Activated CD8-positive, alpha-beta memory T cell treated with anti-CD3 and anti-CD28 coated beads, Interleukin-2, amount 10 ng/mL, durations not matched to agents 7 days and 5 days (primary cell): ENCODE results near the gene ALPP. TPM values are rescaled to one million over a fixed set of nuclear protein-coding genes. Genes with fewer than 3 reads are reported as not detected.
"Not testable (repeated sequence)": the region's sequence is repeated elsewhere in the genome, so short reads cannot be mapped to it uniquely, and the experiment has no call there.

Experiments used
- ATAC-seq: fragments of 150-1000 bp; cut with Tn5 transposase; one replicate; pipeline ENCODE4 v1.10.0; 2021; ENCODE audit warnings: moderate library complexity
- CTCF ChIA-PET: fragments of 350-600 bp; sonication (Branson Sonifier 250); formaldehyde crosslinking; loops from one replicate; lab custom pipeline; 2021; ENCODE audit warnings: antibody characterized with exemption; lab: Charles Lee
- DNase-seq: peaks from one replicate; pipeline ENCODE4 v3.0.0-alpha.2; 2020
- H3K27ac Mint-ChIP-seq: one replicate; pipeline ENCODE4 v1.8.0; 2021; ENCODE audit warnings: mild to moderate bottlenecking, mixed read lengths
- H3K27me3 Mint-ChIP-seq: one replicate; pipeline ENCODE4 v1.8.0; 2021; ENCODE audit warnings: mixed read lengths
- H3K36me3 Mint-ChIP-seq: one replicate; pipeline ENCODE4 v1.8.0; 2021; ENCODE audit warnings: mild to moderate bottlenecking, mixed read lengths
- H3K4me1 Mint-ChIP-seq: one replicate; pipeline ENCODE4 v1.8.0; 2021; ENCODE audit warnings: mixed read lengths
- H3K4me3 Mint-ChIP-seq: one replicate; pipeline ENCODE4 v1.8.0; 2021; ENCODE audit warnings: mild to moderate bottlenecking, moderate library complexity, mixed read lengths
- H3K9me3 Mint-ChIP-seq: one replicate; pipeline ENCODE4 v1.8.0; 2022; ENCODE audit warnings: low read depth, mixed read lengths
- total RNA-seq, 2 experiments: library from RNA; stranded (reverse); gene quantifications; one replicate each; pipeline ENCODE4 v1.2.3, GENCODE V29; 2021

The ALPP gene
- total RNA-seq, 2 experiments from 2014 or later, result not detected

DNA sequence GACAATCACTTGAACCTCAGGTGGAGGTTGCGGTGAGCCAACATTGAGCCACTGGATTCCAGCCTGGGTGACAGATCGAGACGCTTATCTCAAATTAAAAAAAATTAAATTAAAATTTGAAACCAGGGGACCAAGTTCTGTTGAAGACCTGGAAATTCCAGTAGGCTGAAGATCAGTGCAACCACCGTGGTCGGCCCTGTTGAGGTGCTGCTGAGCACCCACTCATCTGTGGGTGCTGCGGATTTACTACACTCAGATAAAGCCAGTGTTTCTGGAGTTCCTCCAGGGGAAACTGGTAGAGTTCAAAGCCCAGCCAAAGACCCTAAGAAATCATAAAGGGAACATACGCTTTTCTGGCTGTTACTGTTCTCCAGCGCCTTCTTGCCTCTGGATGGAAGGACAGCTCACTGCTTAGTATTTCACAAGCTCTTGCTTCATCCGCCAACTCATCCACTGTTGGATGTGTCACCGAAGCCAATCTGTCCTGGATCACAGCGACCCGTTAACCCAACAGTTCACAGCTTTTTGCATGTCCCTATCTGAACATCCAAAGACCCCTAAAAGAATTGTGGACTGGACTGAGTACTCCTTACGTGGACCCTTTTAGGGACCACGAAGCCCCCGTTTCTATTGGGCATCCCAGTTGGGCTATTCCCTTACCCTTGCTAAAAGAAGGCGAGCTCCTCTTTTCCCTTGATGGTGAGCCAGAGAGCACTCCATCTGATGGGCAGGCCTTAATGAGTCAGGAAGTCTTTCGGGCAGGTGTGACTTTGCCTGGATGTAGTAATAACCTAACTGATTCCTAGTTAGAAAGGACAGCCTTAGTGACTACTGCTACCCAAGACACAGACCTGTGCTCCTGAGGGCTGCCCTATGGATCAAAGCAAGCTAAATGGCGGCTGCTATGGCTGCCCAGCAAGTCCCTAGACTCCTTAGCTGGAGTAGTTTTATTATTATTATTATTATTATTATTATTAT lies 6.0 kb upstream of the ALPP start:
- Mint-ChIP-seq H3K27me3 (no peaks in the 10 kb centered on the region), H3K36me3 (no peaks in the 10 kb centered on the region), H3K9me3 (no peaks in the 10 kb centered on the region), H3K4me3 (no peak overlapping the region), H3K4me1 (no peaks in the 10 kb centered on the region), H3K27ac (no peak overlapping the region)
- CTCF ChIA-PET, result interaction anchor here (1.2 to 1.4 kb wide), 2 partner anchors 10 to 149 kb away, joined by 3 read pairs; no protein-coding TSS in a partner anchor
- ATAC-seq (no peak), DNase-seq (no peak)

- no peak for ATAC-seq
- Mint-ChIP-seq H3K27me3 (no peaks in the 10 kb centered on the region), H3K4me1 (no peaks in the 10 kb centered on the region), H3K36me3 (no peaks in the 10 kb centered on the region), H3K9me3 (no peaks in the 10 kb centered on the region), H3K4me3 (no peak overlapping the region), H3K27ac (no peak overlapping the region)
- no peak for DNase-seq
- CTCF ChIA-PET, result interaction anchor here (1.2 kb wide), 1 partner anchor 47 kb away, joined by 4 read pairs; no protein-coding TSS in a partner anchor
These were observed 4.2 kb upstream of the ALPP start for GRCh38 chr2:232374356-232374755.

DNA sequence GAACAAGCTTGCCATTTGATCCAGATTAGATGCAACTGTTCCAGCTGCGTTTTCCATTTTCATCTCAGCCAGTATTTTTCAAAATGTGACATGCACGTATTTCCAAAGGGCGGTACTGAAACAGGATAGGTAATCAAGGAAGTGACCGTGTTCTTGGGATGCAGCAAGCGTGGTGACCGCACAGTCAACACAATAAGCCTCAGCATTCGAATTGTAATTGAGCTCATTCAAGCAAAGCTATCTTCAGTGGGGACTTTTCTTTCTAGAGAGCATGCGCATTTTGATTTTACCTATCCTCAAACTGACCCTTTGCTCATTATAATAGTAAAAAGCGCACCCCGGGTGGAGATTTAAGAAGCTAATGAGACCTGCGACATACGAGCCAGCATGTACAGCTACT lies 3.4 kb upstream of the ALPP start:
- DNase-seq, result no peak
- no peak for ATAC-seq
- CTCF ChIA-PET, result interaction anchor here (1.0 to 1.5 kb wide), 2 partner anchors 10 to 48 kb away, joined by 3 to 6 read pairs; no protein-coding TSS in a partner anchor
- Mint-ChIP-seq H3K4me1 (no peaks in the 10 kb centered on the region), H3K4me3 (no peak overlapping the region), H3K27ac (no peak overlapping the region), H3K27me3 (no peaks in the 10 kb centered on the region), H3K36me3 (no peaks in the 10 kb centered on the region), H3K9me3 (no peaks in the 10 kb centered on the region)

DNA sequence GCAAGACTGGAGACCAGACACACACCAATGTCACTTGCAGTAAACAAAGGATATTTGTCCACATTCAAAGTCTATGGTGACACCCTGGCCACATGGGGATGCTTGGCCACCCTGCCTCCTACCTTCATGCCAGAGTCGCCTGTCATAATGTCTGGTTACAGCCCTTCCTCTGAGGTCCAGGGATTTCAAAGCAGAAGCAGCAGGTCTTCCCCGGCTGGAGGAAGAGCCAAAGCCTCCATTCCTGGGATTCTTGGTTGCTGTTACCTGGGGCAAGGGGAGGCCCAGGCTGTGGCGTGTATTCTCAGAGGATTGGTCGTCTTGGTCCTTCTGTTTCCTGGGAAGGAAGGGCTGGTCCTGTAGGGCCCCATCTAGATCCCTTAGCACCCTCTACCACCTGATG lies 2.3 kb upstream of the ALPP start:
- no peaks in the 10 kb centered on the region for H3K36me3 Mint-ChIP-seq
- no peaks in the 10 kb centered on the region for H3K9me3 Mint-ChIP-seq
- DNase-seq (no peak), ATAC-seq (no peak)
- H3K4me1 Mint-ChIP-seq, result no peaks in the 10 kb centered on the region
- H3K4me3 Mint-ChIP-seq, result no peak overlapping the region
- CTCF ChIA-PET, result interaction anchor here (1.5 kb wide), 1 partner anchor 11 kb away, joined by 6 read pairs; no protein-coding TSS in a partner anchor
- no peaks in the 10 kb centered on the region for H3K27me3 Mint-ChIP-seq
- no peak overlapping the region for H3K27ac Mint-ChIP-seq

- DNase-seq (no peak), ATAC-seq (no peak)
- CTCF ChIA-PET, result no interaction called here
- peaks cover under 1% of the 10 kb centered on the region for H3K27me3 Mint-ChIP-seq
- no peak overlapping the region for H3K27ac Mint-ChIP-seq
- no peak overlapping the region for H3K4me3 Mint-ChIP-seq
- H3K9me3 Mint-ChIP-seq, result no peaks in the 10 kb centered on the region
- no peaks in the 10 kb centered on the region for H3K4me1 Mint-ChIP-seq
- H3K36me3 Mint-ChIP-seq, result no peaks in the 10 kb centered on the region
These were observed 1.8 kb upstream of the ALPP start for GRCh38 chr2:232376713-232377112.

DNA sequence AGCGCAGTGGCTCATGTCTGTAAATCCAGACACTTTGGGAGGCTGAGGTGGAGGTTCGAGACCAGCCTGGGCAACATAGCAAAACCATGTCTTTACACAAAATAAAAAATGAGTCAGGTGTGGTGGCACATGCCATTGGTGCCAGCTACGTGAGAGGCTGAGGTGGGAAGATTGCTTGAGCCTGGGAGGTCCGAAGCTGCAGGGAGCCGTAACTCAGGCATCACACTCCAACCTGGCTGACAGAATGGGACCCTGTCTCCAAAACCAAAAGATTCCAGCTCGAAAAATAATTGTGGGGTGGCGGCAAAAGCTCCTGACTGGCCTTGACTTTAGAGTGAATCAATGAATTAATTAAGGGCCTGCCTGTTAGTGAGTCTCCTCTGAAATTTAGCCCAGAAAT lies 1.2 kb upstream of the ALPP start:
- CTCF ChIA-PET, result no interaction called here
- no peak overlapping the region for H3K4me3 Mint-ChIP-seq

GRCh38 chr2:232377841-232378734 lies 463 bp upstream of the ALPP start:
- CTCF ChIA-PET, result no interaction called here
- H3K27ac Mint-ChIP-seq, result no peak overlapping the region
- no peak for ATAC-seq
- no peak for DNase-seq
- no peak overlapping the region for H3K4me3 Mint-ChIP-seq
- H3K36me3 Mint-ChIP-seq, result no peaks in the 10 kb centered on the region
- no peaks in the 10 kb centered on the region for H3K4me1 Mint-ChIP-seq
- H3K9me3 Mint-ChIP-seq, result no peaks in the 10 kb centered on the region
- H3K27me3 Mint-ChIP-seq, result peaks cover 11% of the 10 kb centered on the region

More for the DNA sequence above, 1.2 kb upstream of the ALPP start:
- H3K4me1 Mint-ChIP-seq, result no peaks in the 10 kb centered on the region
- no peaks in the 10 kb centered on the region for H3K36me3 Mint-ChIP-seq
- no peak overlapping the region for H3K27ac Mint-ChIP-seq
- ATAC-seq (no peak), DNase-seq (no peak)
- no peaks in the 10 kb centered on the region for H3K9me3 Mint-ChIP-seq
- peaks cover 7% of the 10 kb centered on the region for H3K27me3 Mint-ChIP-seq

GRCh38 chr2:232379610-232380590 lies 1.3 kb downstream of the ALPP start:
- H3K4me1 Mint-ChIP-seq, H3K9me3 Mint-ChIP-seq, H3K4me3 Mint-ChIP-seq, CTCF ChIA-PET, H3K36me3 Mint-ChIP-seq, DNase-seq, ATAC-seq, H3K27ac Mint-ChIP-seq: not testable (repeated sequence)
- peaks cover 26% of the 10 kb centered on the region for H3K27me3 Mint-ChIP-seq

DNA sequence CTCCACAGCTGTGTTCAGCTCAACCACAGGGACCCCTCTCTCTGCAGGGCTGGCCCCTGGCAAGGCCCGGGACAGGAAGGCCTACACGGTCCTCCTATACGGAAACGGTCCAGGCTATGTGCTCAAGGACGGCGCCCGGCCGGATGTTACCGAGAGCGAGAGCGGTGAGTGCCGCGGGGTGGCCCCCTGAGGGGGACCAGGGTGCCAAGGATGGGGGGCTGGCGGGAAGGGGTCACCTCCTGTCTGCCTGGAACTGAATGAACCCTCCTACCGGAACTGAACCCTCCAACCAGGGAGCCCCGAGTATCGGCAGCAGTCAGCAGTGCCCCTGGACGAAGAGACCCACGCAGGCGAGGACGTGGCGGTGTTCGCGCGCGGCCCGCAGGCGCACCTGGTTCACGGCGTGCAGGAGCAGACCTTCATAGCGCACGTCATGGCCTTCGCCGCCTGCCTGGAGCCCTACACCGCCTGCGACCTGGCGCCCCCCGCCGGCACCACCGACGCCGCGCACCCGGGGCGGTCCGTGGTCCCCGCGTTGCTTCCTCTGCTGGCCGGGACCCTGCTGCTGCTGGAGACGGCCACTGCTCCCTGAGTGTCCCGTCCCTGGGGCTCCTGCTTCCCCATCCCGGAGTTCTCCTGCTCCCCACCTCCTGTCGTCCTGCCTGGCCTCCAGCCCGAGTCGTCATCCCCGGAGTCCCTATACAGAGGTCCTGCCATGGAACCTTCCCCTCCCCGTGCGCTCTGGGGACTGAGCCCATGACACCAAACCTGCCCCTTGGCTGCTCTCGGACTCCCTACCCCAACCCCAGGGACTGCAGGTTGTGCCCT lies 2.9 kb downstream of the ALPP start:
- ATAC-seq, result peak; percentile 66

DNA sequence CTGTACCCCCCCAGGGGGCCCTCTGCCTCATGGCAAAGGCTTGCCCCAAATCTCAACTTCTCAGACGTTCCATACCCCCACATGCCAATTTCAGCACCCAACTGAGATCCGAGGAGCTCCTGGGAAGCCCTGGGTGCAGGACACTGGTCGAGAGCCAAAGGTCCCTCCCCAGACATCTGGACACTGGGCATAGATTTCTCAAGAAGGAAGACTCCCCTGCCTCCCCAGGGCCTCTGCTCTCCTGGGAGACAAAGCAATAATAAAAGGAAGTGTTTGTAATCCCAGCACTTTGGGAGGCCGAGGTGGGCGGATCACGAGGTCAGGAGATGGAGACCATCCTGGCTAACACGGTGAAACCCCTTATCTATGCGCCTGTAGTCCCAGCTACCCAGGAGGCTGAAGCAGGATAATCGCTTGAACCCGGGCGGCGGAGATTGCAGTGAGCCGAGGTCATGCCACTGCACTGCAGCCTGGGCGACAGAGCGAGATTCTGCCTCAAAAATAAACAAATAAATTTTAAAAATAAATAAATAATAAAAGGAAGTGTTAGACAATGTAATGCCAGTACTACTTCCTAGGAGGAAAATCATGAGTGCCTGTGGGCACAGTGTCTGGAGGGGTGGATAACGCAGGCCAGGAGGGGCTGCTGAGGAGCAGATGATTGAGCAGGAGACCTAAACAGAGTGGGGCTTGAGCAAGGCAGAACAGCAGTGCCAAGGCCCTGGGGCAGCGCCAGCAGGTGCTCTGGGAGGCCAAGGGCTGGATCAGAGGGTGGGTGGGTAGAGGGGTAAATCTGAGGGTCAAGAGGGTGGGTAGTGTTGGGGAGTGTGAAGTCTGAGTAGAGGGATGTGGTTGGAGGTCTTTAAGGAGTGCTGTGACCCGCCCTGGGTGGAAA lies 4.0 kb downstream of the ALPP start:
- peaks cover 50% of the 10 kb centered on the region for H3K27me3 Mint-ChIP-seq
- H3K9me3 Mint-ChIP-seq, result no peaks in the 10 kb centered on the region
- no peak overlapping the region for H3K4me3 Mint-ChIP-seq
- no peak overlapping the region for H3K27ac Mint-ChIP-seq
- DNase-seq, result no peak
- H3K4me1 Mint-ChIP-seq, result no peaks in the 10 kb centered on the region
- no peaks in the 10 kb centered on the region for H3K36me3 Mint-ChIP-seq
- CTCF ChIA-PET, result no interaction called here
- ATAC-seq, result no peak

More for the DNA sequence above, 2.9 kb downstream of the ALPP start:
- peaks cover 41% of the 10 kb centered on the region for H3K27me3 Mint-ChIP-seq
- H3K36me3 Mint-ChIP-seq, CTCF ChIA-PET, H3K4me3 Mint-ChIP-seq, H3K9me3 Mint-ChIP-seq, H3K27ac Mint-ChIP-seq, H3K4me1 Mint-ChIP-seq, DNase-seq: not testable (repeated sequence)

- DNase-seq (no peak), ATAC-seq (no peak)
- no peaks in the 10 kb centered on the region for H3K9me3 Mint-ChIP-seq
- CTCF ChIA-PET, result no interaction called here
- no peak overlapping the region for H3K27ac Mint-ChIP-seq
- H3K27me3 Mint-ChIP-seq, result peaks cover 57% of the 10 kb centered on the region
- H3K36me3 Mint-ChIP-seq, result no peaks in the 10 kb centered on the region
- H3K4me3 Mint-ChIP-seq, result no peak overlapping the region
- H3K4me1 Mint-ChIP-seq, result no peaks in the 10 kb centered on the region
These were observed 5.9 kb downstream of the ALPP start for GRCh38 chr2:232384466-232384865.
